Gastrocnemius medialis (tissue), 4 donors: Measurements from ENCODE around the gene SIAH1.

Source experiments
- CTCF ChIP-seq, 5 experiments: fragments of 450-650 bp in 3 of 5; fragments of 200-600 bp in 2 of 5; sonication (generic) in 2 of 5; IDR thresholded peaks in 4 of 5; conservative IDR thresholded peaks in 1 of 5; 1 replicate in 4 of 5; 2 replicates in 1 of 5; pipeline ENCODE4 v1.5.1; 2016 to 2019; ENCODE audit warnings: antibody characterized with exemption in 5 of 5, mild to moderate bottlenecking in 3 of 5, moderate library complexity in 3 of 5
- POLR2A ChIP-seq, 2 donors: fragments of 450-650 bp; IDR thresholded peaks; one replicate each; pipeline ENCODE4 v1.6.1; 2017; ENCODE audit warnings: antibody characterized with exemption in 2 of 2, mild to moderate bottlenecking in 2 of 2, moderate library complexity in 2 of 2

- no peak for TF ChIP-seq CTCF (IDR thresholded peaks at IDR 0.05 in 4 of 5, conservative IDR thresholded peaks at IDR 0.05 in 1 of 5)
- no peak for TF ChIP-seq POLR2A (IDR thresholded peaks at IDR 0.05)
Observed at GRCh38 chr16:48432136-48432535, 46.9 kb upstream of the SIAH1 start.
